ENCODE results near the gene CRKL. TPM values are rescaled to one million over a fixed set of nuclear protein-coding genes. Genes with fewer than 3 reads are reported as not detected.

Gene CRKL
- total RNA-seq, 2 experiments from 2014 or later, result 57.7 to 70.9 TPM

DNA sequence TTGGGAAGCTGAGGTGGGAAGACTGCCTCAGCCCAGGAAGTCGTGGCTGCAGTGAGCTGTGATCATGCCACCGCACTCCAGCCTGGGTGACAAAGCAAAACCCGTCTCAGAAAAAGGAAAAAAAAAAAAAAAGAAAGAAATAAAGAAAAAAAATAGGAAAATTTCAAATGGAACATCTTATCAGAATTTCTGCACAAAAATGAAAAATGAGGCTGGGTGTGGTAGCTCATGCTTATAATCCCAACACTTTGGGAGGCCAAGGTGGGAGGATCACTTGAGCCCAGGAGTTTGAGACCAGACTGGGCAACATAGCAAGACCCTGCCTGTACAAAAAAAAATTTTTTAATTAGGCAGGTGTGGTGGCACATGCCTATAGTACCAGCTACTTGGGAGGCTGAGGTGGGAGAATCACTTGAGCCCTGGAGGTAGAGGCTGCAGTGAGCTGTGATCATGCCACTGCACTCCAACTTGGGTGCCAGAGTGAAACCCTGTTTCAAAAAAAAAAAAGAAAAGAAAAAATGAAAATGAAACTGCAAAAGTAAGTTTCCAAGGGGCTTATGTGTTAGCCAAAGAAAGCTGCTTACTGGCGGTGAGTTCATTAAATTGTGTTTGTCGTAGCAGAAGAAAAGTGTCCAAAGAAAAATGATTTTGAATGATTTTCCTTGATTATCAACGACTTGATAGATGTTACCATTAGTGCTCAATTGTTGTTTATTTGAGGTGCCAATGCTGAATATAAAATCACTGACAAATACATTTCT is 7.5 kb upstream of the CRKL start:
- Histone ChIP-seq H3K36me3 (ENCODE audit: insufficient read depth, low read length) (no peaks in the 10 kb centered on the region), H2AFZ (ENCODE audit: low read length) (no peak overlapping the region), H3K4me1 (ENCODE audit: insufficient read depth, low read length, poor library complexity, severe bottlenecking) (peaks cover 4% of the 10 kb centered on the region), H3K9me2 (ENCODE audit: insufficient read depth, low read length) (no peaks in the 10 kb centered on the region), H3K4me3 (ENCODE audit: low read depth, low read length, poor library complexity, severe bottlenecking) (no peak overlapping the region), H4K20me1 (ENCODE audit: insufficient read depth, low read length) (no peaks in the 10 kb centered on the region; the same call in 1 of the 2 replicates), H3K4me2 (ENCODE audit: low read length) (no peak overlapping the region), H3K79me2 (ENCODE audit: insufficient read depth, low read depth, low read length) (no peaks in the 10 kb centered on the region), H3K9me3 (ENCODE audit: low read length) (no peaks in the 10 kb centered on the region), H3K27ac (ENCODE audit: low read depth, low read length, poor library complexity, severe bottlenecking) (no peak overlapping the region)
- ChIA-PET CTCF (ENCODE audit: unreplicated experiment) (no interaction called here), POLR2A (no interaction called here)
- intact Hi-C loops (cut with micrococcal nuclease; ENCODE audit: unreplicated experiment), result loop anchor here (10.0 kb wide), 1 partner anchor 75 kb away; the partner anchor contains the start of gene LZTR1
- no peak for DNase-seq (ENCODE audit: low spot score)
- no TSS peak for BruUV-seq (replicated peaks)
- TF ChIP-seq, protein P1, sequence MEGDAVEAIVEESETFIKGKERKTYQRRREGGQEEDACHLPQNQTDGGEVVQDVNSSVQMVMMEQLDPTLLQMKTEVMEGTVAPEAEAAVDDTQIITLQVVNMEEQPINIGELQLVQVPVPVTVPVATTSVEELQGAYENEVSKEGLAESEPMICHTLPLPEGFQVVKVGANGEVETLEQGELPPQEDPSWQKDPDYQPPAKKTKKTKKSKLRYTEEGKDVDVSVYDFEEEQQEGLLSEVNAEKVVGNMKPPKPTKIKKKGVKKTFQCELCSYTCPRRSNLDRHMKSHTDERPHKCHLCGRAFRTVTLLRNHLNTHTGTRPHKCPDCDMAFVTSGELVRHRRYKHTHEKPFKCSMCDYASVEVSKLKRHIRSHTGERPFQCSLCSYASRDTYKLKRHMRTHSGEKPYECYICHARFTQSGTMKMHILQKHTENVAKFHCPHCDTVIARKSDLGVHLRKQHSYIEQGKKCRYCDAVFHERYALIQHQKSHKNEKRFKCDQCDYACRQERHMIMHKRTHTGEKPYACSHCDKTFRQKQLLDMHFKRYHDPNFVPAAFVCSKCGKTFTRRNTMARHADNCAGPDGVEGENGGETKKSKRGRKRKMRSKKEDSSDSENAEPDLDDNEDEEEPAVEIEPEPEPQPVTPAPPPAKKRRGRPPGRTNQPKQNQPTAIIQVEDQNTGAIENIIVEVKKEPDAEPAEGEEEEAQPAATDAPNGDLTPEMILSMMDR (conservative IDR thresholded peaks at IDR 0.05; ENCODE audit: low read length), result no peak
- TF ChIP-seq EZH2phosphoT487 (IDR thresholded peaks at IDR 0.05; ENCODE audit: borderline replicate concordance, low read depth, low read length), result no peak

DNA sequence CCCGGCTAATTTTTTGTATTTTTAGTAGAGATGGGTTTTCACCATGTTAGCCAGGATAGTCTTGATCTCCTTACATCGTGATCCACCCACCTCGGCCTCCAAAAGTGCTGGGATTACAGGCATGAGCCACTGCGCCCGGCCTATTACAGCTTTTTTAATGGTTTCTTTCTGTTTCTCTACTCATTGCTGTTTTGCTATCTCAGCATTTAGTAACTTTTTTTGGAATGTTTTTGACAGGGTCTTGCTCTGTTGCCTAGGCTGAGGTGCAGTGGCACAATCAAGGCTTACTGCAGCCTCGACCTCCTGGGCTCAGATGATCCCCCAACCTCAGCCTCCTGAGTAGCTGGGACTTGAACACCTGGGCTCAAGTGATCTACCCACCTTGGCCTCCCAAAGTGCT is 4.7 kb upstream of the CRKL start:
- CTCF ChIA-PET (ENCODE audit: unreplicated experiment), result no interaction called here
- intact Hi-C loops (cut with micrococcal nuclease; ENCODE audit: unreplicated experiment), result loop anchor here (10.0 kb wide), 1 partner anchor 72 kb away; the partner anchor contains the start of gene LZTR1

More for the DNA sequence above, 4.7 kb upstream of the CRKL start:
- Histone ChIP-seq H3K4me2 (ENCODE audit: low read length) (no peak overlapping the region), H4K20me1 (ENCODE audit: insufficient read depth, low read length) (no peaks in the 10 kb centered on the region), H3K9me2 (ENCODE audit: insufficient read depth, low read length) (no peaks in the 10 kb centered on the region), H3K9me3 (ENCODE audit: low read length) (no peaks in the 10 kb centered on the region), H3K4me1 (ENCODE audit: insufficient read depth, low read length, poor library complexity, severe bottlenecking) (peaks cover 8% of the 10 kb centered on the region), H3K79me2 (ENCODE audit: insufficient read depth, low read depth, low read length) (peaks cover 2% of the 10 kb centered on the region; the same call in 1 of the 2 replicates), H3K27ac (ENCODE audit: low read depth, low read length, poor library complexity, severe bottlenecking) (no peak overlapping the region), H2AFZ (ENCODE audit: low read length) (no peak overlapping the region), H3K36me3 (ENCODE audit: insufficient read depth, low read length) (no peaks in the 10 kb centered on the region), H3K4me3 (ENCODE audit: low read depth, low read length, poor library complexity, severe bottlenecking) (no peak overlapping the region)
- BruUV-seq (replicated peaks), result no TSS peak
- POLR2A ChIA-PET, result interaction anchor here (1.2 kb wide), 1 partner anchor 10 kb away, joined by 5 read pairs; no protein-coding TSS in a partner anchor
- no peak for DNase-seq (ENCODE audit: low spot score)
- TF ChIP-seq EZH2phosphoT487 (IDR thresholded peaks at IDR 0.05; ENCODE audit: borderline replicate concordance, low read depth, low read length), result no peak
- TF ChIP-seq, protein P1 (conservative IDR thresholded peaks at IDR 0.05; ENCODE audit: low read length), result no peak
